H9 (cell line): ENCODE measurements around the gene ARPC5. TPM values are rescaled to one million over a fixed set of nuclear protein-coding genes. Genes with fewer than 3 reads are reported as not detected.
A peak's percentile ranks its signal among the peaks of the same experiment; 100 is the strongest.

Source experiments
- DNase-seq: peaks from one replicate; pipeline ENCODE4 v3.0.0-alpha.2; 2017
- H2AFZ ChIP-seq: one replicate; pipeline ENCODE4 v1.6.1; 2013; ENCODE audit warnings: mild to moderate bottlenecking, low read length, control low read depth, moderate library complexity
- H2AK5ac ChIP-seq: 2 replicates; pipeline ENCODE4 v1.6.1; 2013; ENCODE audit warnings: low read length, control low read depth, mixed read lengths; ENCODE audit not compliant: insufficient read length
- H2BK120ac ChIP-seq: one replicate; pipeline ENCODE4 v1.6.1; 2013; ENCODE audit warnings: low read depth, mild to moderate bottlenecking, low read length, control low read depth, inconsistent platforms; ENCODE audit not compliant: poor library complexity, severe bottlenecking
- H2BK12ac ChIP-seq: 2 replicates; pipeline ENCODE4 v1.6.1; 2013; ENCODE audit warnings: low read length, control low read depth, mixed read lengths, low read depth; ENCODE audit not compliant: insufficient read length
- H2BK15ac ChIP-seq: 2 replicates; pipeline ENCODE4 v1.6.1; 2013; ENCODE audit warnings: low read depth, low read length, control low read depth
- H2BK20ac ChIP-seq: one replicate; pipeline ENCODE4 v1.6.1; 2013; ENCODE audit warnings: low read depth, mild to moderate bottlenecking, low read length, control low read depth, inconsistent platforms; ENCODE audit not compliant: poor library complexity, severe bottlenecking
- H2BK5ac ChIP-seq: 2 replicates; pipeline ENCODE4 v1.6.1; 2013; ENCODE audit warnings: low read length, control low read depth, mixed read lengths; ENCODE audit not compliant: insufficient read length
- H3K14ac ChIP-seq: 2 replicates; pipeline ENCODE4 v1.6.1; 2013; ENCODE audit warnings: low read length, control low read depth; ENCODE audit not compliant: insufficient read depth
- H3K18ac ChIP-seq: 2 replicates; pipeline ENCODE4 v1.6.1; 2013; ENCODE audit warnings: low read depth, mild to moderate bottlenecking, mixed read lengths, low read length, control low read depth; ENCODE audit not compliant: insufficient read length
- H3K23ac ChIP-seq: 2 replicates; pipeline ENCODE4 v1.6.1; 2013; ENCODE audit warnings: low read length, control low read depth, mixed read lengths, low read depth; ENCODE audit not compliant: insufficient read length
- H3K23me2 ChIP-seq: 2 replicates; pipeline ENCODE4 v1.6.1; 2013; ENCODE audit warnings: low read depth, mild to moderate bottlenecking, mixed read lengths, low read length, control low read depth; ENCODE audit not compliant: insufficient read length, poor library complexity, severe bottlenecking
- H3K27ac ChIP-seq: 2 replicates; pipeline ENCODE4 v1.5.1; 2013; ENCODE audit warnings: low read length, control low read depth, mixed read lengths, low read depth; ENCODE audit not compliant: insufficient read length
- H3K27me3 ChIP-seq: 2 replicates; pipeline ENCODE4 v1.6.1; 2013; ENCODE audit warnings: low read length, control low read depth, inconsistent platforms; ENCODE audit not compliant: insufficient read depth
- H3K4ac ChIP-seq: 2 replicates; pipeline ENCODE4 v1.6.1; 2013; ENCODE audit warnings: low read depth, mild to moderate bottlenecking, control low read depth, inconsistent platforms, low read length, moderate library complexity
- H3K4me1 ChIP-seq: 2 replicates; pipeline ENCODE4 v1.6.1; 2013; ENCODE audit warnings: low read length, control low read depth, inconsistent platforms; ENCODE audit not compliant: insufficient read depth
- H3K4me2 ChIP-seq: 2 replicates; pipeline ENCODE4 v1.6.1; 2013; ENCODE audit warnings: low read length, control low read depth, mixed read lengths; ENCODE audit not compliant: insufficient read length, insufficient read depth
- H3K56ac ChIP-seq: 2 replicates; pipeline ENCODE4 v1.6.1; 2013; ENCODE audit warnings: low read depth, mild to moderate bottlenecking, mixed read lengths, low read length, control low read depth; ENCODE audit not compliant: insufficient read length
- H3K79me1 ChIP-seq: 2 replicates; pipeline ENCODE4 v1.6.1; 2013; ENCODE audit warnings: low read depth, mild to moderate bottlenecking, moderate library complexity, low read length, control low read depth, inconsistent platforms; ENCODE audit not compliant: insufficient read depth, poor library complexity, severe bottlenecking
- H3K79me2 ChIP-seq: 2 replicates; pipeline ENCODE4 v1.6.1; 2013; ENCODE audit warnings: low read length, control low read depth, inconsistent platforms; ENCODE audit not compliant: insufficient read depth
- H3K9ac ChIP-seq: 2 replicates; pipeline ENCODE4 v1.6.1; 2013; ENCODE audit warnings: low read length, control low read depth, mixed read lengths; ENCODE audit not compliant: insufficient read length; ENCODE audit errors: extremely low read depth
- H3K9me3 ChIP-seq: one replicate; pipeline ENCODE4 v1.6.1; 2013; ENCODE audit warnings: low read depth, low read length, inconsistent platforms; ENCODE audit not compliant: control insufficient read depth
- H3T11ph ChIP-seq: one replicate; pipeline ENCODE4 v1.6.1; 2013; ENCODE audit warnings: mild to moderate bottlenecking, low read length, control low read depth, inconsistent platforms
- H4K20me1 ChIP-seq: one replicate; pipeline ENCODE4 v1.6.1; 2013; ENCODE audit not compliant: control insufficient read depth, insufficient read length, insufficient read depth
- H4K5ac ChIP-seq: 2 replicates; pipeline ENCODE4 v1.6.1; 2013; ENCODE audit warnings: low read depth, mild to moderate bottlenecking, mixed read lengths, low read length, control low read depth; ENCODE audit not compliant: insufficient read length
- H4K8ac ChIP-seq: replicated peaks from 2 replicates; pipeline ENCODE4 v1.6.1; 2013; ENCODE audit warnings: low read length, control low read depth, mixed read lengths, low read depth; ENCODE audit not compliant: insufficient read length
- H4K91ac ChIP-seq: 2 replicates; pipeline ENCODE4 v1.6.1; 2013; ENCODE audit warnings: low read depth, mild to moderate bottlenecking, moderate library complexity, mixed read lengths, low read length, control low read depth; ENCODE audit not compliant: insufficient read length
- H3K27ac Mint-ChIP-seq, 3 experiments: 2 replicates in 2 of 3; 3 replicates in 1 of 3; pipeline ENCODE4 v1.8.0; 2020 to 2021; ENCODE audit warnings: mixed read lengths in 3 of 3, mild to moderate bottlenecking in 1 of 3, moderate library complexity in 1 of 3
- H3K27me3 Mint-ChIP-seq: 2 replicates; pipeline ENCODE4 v1.8.0; 2021; ENCODE audit warnings: low read depth, mild to moderate bottlenecking, moderate library complexity, mixed read lengths
- H3K36me3 Mint-ChIP-seq, 3 experiments: 2 replicates in 2 of 3; 3 replicates in 1 of 3; pipeline ENCODE4 v1.8.0; 2020 to 2021; ENCODE audit warnings: low read depth in 3 of 3, mixed read lengths in 3 of 3; ENCODE audit not compliant: insufficient read depth in 1 of 3
- H3K4me1 Mint-ChIP-seq, 2 experiments: 2 replicates each; pipeline ENCODE4 v1.8.0; 2020; ENCODE audit warnings: mixed read lengths in 2 of 2
- H3K4me3 Mint-ChIP-seq, 2 experiments: 2 replicates in 1 of 2; 3 replicates in 1 of 2; pipeline ENCODE4 v1.8.0; 2020 to 2021; ENCODE audit warnings: mild to moderate bottlenecking in 2 of 2, mixed read lengths in 2 of 2, moderate library complexity in 1 of 2
- H3K9me3 Mint-ChIP-seq, 2 experiments: 2 replicates in 1 of 2; 3 replicates in 1 of 2; pipeline ENCODE4 v1.8.0; 2020; ENCODE audit warnings: mild to moderate bottlenecking in 2 of 2, mixed read lengths in 2 of 2, moderate library complexity in 1 of 2
- total RNA-seq: library from RNA; stranded (reverse); gene quantifications from 2 replicates; pipeline ENCODE4 v1.2.1, GENCODE V29; 2021
- TF ChIP-seq, protein P1 (sequence below): fragments of 200-600 bp; sonication (generic); conservative IDR thresholded peaks from 3 replicates; pipeline ENCODE4 v1.8.0; 2021; ENCODE audit warnings: antibody characterized with exemption, mild to moderate bottlenecking

The ARPC5 gene
- total RNA-seq, 1 experiment from 2014 or later, result 67.7 TPM

- Histone ChIP-seq H3K23me2 (no peaks in the 10 kb centered on the region), H2BK120ac (peak overlapping the region; percentile 6), H3K18ac (no peak overlapping the region), H4K5ac (no peak overlapping the region), H2BK15ac (no peak overlapping the region), H3T11ph (no peak overlapping the region), H3K4me1 (no peaks in the 10 kb centered on the region), H4K8ac (no peak overlapping the region), H2BK5ac (no peak overlapping the region), H3K4me2 (no peak overlapping the region), H2AFZ (no peak overlapping the region), H4K20me1 (no peaks in the 10 kb centered on the region), H3K9me3 (no peaks in the 10 kb centered on the region), H3K79me1 (no peaks in the 10 kb centered on the region), H3K56ac (no peak overlapping the region), H3K14ac (no peak overlapping the region), H3K79me2 (no peaks in the 10 kb centered on the region), H3K9ac (no peak overlapping the region), H3K23ac (no peak overlapping the region), H2AK5ac (no peak overlapping the region), H2BK20ac (no peak overlapping the region), H3K27me3 (no peaks in the 10 kb centered on the region), H4K91ac (no peak overlapping the region), H2BK12ac (no peak overlapping the region), H3K27ac (no peak overlapping the region), H3K4ac (no peak overlapping the region)
- TF ChIP-seq, protein P1, sequence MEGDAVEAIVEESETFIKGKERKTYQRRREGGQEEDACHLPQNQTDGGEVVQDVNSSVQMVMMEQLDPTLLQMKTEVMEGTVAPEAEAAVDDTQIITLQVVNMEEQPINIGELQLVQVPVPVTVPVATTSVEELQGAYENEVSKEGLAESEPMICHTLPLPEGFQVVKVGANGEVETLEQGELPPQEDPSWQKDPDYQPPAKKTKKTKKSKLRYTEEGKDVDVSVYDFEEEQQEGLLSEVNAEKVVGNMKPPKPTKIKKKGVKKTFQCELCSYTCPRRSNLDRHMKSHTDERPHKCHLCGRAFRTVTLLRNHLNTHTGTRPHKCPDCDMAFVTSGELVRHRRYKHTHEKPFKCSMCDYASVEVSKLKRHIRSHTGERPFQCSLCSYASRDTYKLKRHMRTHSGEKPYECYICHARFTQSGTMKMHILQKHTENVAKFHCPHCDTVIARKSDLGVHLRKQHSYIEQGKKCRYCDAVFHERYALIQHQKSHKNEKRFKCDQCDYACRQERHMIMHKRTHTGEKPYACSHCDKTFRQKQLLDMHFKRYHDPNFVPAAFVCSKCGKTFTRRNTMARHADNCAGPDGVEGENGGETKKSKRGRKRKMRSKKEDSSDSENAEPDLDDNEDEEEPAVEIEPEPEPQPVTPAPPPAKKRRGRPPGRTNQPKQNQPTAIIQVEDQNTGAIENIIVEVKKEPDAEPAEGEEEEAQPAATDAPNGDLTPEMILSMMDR, result no peak
- DNase-seq, result no peak
- H3K4me1 Mint-ChIP-seq, result peaks cover 6 to 7% of the 10 kb centered on the region in 2 experiments
- H3K27ac Mint-ChIP-seq, result no peak overlapping the region
- H3K36me3 Mint-ChIP-seq, result no peaks in the 10 kb centered on the region
- H3K9me3 Mint-ChIP-seq, result no peaks in the 10 kb centered on the region; a peak in 1 of 5 replicates
- no peak overlapping the region for H3K4me3 Mint-ChIP-seq
- peaks cover 2% of the 10 kb centered on the region; the same call in 1 of the 2 replicates for H3K27me3 Mint-ChIP-seq
These were observed 11.2 kb upstream of the ARPC5 start for GRCh38 chr1:183646776-183647175.
